ENCODE measurements around the gene SLC46A2. TPM values are rescaled to one million over a fixed set of nuclear protein-coding genes. Genes with fewer than 3 reads are reported as not detected.

SLC46A2 gene
- total and polyA plus RNA-seq, 9 donors = 0.04 to 1.2 (median 0.54) TPM; not detected in 5

DNA sequence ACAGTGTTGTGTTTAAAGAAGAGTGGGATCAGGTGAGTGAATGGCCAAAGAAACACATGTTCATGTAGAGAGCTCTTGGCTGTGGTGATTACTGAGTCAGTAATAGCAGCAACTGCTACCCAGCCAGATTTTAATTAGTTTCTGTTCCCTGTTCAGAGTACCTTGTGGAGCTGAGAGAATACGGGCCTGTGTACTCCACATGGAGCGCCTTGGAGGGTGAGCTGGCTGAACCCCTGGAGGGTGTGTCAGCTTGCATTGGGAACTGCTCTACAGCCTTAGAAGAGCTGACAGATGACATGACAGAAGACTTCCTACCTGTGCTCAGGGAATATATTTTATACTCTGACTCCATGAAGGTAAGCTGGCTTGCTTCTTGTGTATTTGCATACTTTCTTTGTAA lies 52.3 kb downstream of the SLC46A2 start:
- Histone ChIP-seq H3K4me3 (no peak overlapping the region), H3K4me1 (ENCODE audit: insufficient read depth) (no peaks in the 10 kb centered on the region), H3K9me3 (no peaks in the 10 kb centered on the region), H3K27me3 (no peaks in the 10 kb centered on the region), H3K27ac (no peak overlapping the region), H3K36me3 (no peaks in the 10 kb centered on the region)
- intact Hi-C loops (cut with DNase I) = no loop called here
- no peak for DNase-seq
- TF ChIP-seq EP300 (IDR thresholded peaks at IDR 0.05) (no peak), POLR2A (IDR thresholded peaks at IDR 0.05) (no peak)
- TF ChIP-seq, protein P1, sequence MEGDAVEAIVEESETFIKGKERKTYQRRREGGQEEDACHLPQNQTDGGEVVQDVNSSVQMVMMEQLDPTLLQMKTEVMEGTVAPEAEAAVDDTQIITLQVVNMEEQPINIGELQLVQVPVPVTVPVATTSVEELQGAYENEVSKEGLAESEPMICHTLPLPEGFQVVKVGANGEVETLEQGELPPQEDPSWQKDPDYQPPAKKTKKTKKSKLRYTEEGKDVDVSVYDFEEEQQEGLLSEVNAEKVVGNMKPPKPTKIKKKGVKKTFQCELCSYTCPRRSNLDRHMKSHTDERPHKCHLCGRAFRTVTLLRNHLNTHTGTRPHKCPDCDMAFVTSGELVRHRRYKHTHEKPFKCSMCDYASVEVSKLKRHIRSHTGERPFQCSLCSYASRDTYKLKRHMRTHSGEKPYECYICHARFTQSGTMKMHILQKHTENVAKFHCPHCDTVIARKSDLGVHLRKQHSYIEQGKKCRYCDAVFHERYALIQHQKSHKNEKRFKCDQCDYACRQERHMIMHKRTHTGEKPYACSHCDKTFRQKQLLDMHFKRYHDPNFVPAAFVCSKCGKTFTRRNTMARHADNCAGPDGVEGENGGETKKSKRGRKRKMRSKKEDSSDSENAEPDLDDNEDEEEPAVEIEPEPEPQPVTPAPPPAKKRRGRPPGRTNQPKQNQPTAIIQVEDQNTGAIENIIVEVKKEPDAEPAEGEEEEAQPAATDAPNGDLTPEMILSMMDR (IDR thresholded peaks at IDR 0.05) = no peak
- 96 to 100% (median 100%) methylated on average over 2 of the region's 2 CpGs for WGBS, 3 donors

DNA sequence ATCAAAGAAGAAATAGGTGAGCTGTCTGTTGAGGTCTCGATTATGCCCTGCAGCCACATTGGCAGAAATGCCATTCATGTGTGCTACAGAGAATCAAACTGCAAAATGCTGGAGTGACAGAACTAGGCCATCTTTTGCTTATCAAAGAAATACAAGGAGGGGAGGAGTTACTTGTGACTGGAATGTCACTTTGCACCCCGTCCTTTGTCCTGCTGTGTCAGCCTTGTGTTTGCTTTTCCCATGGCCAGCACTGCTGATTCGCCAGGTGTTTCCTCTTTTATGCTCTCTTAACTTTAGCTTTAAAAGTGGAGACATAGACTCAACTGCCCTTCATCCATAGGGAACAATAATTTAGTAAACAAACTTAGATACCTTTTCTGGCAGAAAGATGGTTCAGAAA lies 54.3 kb downstream of the SLC46A2 start:
- DNase-seq = no peak
- H3K27me3 ChIP-seq = no peaks in the 10 kb centered on the region
- H3K9me3 ChIP-seq = no peaks in the 10 kb centered on the region
- H3K36me3 ChIP-seq = no peaks in the 10 kb centered on the region
- 94 to 95% (median 94%) methylated on average over 3 of the region's 3 CpGs for WGBS, 3 donors
- H3K4me1 ChIP-seq (ENCODE audit: insufficient read depth) = no peaks in the 10 kb centered on the region
- intact Hi-C loops (cut with DNase I) = no loop called here
- no peak overlapping the region for H3K4me3 ChIP-seq
- TF ChIP-seq EP300 (IDR thresholded peaks at IDR 0.05) (no peak), POLR2A (IDR thresholded peaks at IDR 0.05) (no peak)
- TF ChIP-seq, protein P1 (IDR thresholded peaks at IDR 0.05) = no peak
- no peak overlapping the region for H3K27ac ChIP-seq

DNA sequence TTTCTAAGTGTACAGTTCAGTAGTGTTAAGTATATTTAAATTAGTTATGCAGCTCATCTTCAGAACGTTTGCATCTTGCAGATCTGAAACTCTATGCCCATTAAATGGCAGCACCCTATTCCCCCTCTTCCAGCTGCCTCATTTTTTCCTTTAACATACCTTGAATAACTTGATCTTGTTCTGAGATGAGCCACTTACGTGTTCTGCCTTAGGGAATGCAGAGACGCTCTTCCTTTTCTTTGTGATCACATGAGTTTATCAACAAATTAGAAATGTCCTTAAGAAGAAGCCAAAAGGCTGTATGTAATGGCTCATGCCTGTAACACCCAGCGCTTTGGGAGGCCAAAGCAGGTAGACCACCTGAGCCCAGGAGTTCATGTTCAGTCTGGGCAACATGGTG lies 57.6 kb downstream of the SLC46A2 start:
- no peaks in the 10 kb centered on the region for H3K9me3 ChIP-seq
- WGBS, 3 donors = 90 to 93% (median 92%) methylated on average over 4 of the region's 4 CpGs
- TF ChIP-seq POLR2A (IDR thresholded peaks at IDR 0.05) (no peak), EP300 (IDR thresholded peaks at IDR 0.05) (no peak)
- TF ChIP-seq, protein P1 (IDR thresholded peaks at IDR 0.05) = no peak
- H3K27ac ChIP-seq = no peak overlapping the region
- intact Hi-C loops (cut with DNase I) = no loop called here
- no peak for DNase-seq
- H3K36me3 ChIP-seq = no peaks in the 10 kb centered on the region
- no peaks in the 10 kb centered on the region for H3K27me3 ChIP-seq
- no peaks in the 10 kb centered on the region for H3K4me1 ChIP-seq (ENCODE audit: insufficient read depth)
- H3K4me3 ChIP-seq = no peak overlapping the region

DNA sequence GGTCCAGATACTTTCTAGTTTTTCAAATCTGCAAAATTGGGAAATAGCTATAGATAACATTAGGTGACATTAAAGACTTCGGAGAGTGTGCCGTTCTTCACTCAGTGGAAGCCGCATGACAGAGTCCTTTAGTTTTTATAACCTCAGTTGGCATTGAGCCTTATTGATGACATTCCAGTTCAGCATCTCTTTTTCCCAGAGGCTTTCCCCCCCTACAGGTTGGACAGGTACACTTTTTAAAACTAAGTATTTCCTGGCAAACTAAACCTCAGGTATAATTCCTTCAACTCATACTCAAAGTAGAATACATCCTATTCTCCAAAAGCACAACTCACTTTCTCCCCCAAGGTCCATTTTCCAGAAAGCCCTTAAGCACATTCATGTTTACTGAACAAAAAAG lies 58.7 kb downstream of the SLC46A2 start:
- Histone ChIP-seq H3K4me1 (ENCODE audit: insufficient read depth) (no peaks in the 10 kb centered on the region), H3K9me3 (no peaks in the 10 kb centered on the region), H3K27ac (no peak overlapping the region), H3K27me3 (no peaks in the 10 kb centered on the region), H3K36me3 (no peaks in the 10 kb centered on the region), H3K4me3 (no peak overlapping the region)
- WGBS, 3 donors = 91 to 96% (median 93%) methylated on average over 3 of the region's 3 CpGs
- DNase-seq = no peak
- TF ChIP-seq EP300 (IDR thresholded peaks at IDR 0.05) (no peak), POLR2A (IDR thresholded peaks at IDR 0.05) (no peak)
- TF ChIP-seq, protein P1 (IDR thresholded peaks at IDR 0.05) = no peak
- intact Hi-C loops (cut with DNase I) = no loop called here
